ENCODE results near the gene OR8J3.
"Not testable (repeated sequence)": the region's sequence is repeated elsewhere in the genome, so short reads cannot be mapped to it uniquely, and the experiment has no call there.

Gene OR8J3, protein sequence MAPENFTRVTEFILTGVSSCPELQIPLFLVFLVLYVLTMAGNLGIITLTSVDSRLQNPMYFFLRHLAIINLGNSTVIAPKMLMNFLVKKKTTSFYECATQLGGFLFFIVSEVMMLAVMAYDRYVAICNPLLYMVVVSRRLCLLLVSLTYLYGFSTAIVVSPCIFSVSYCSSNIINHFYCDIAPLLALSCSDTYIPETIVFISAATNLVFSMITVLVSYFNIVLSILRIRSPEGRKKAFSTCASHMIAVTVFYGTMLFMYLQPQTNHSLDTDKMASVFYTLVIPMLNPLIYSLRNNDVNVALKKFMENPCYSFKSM

DNA sequence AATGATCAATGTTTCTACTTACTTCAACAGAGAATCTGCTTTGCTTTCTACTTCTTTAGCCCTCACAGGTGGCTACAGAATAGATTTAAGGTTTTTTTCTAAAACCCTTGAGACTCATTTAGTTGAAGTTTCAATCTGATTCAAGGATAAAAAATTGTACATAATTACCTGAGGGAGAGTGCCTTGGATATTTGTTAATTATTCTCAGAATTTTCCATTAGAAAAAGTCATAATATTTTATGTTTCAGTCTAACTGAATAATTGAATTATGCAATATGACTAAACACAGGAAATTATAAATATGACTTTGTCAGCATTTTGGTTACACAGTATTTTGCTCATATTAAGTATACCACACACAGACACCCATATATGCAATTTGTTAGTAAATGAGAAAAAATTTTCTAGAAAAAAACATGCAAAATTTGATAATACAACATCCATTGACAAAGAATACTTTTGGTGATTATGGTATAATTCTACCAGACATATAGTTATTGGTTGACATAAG is at the start of gene OR8J3:
TSS of gene OR8J3 (minus strand) at position 51 of the 511 bp plus-strand sequence. CDS start 2,483 bp downstream, outside the sequence.
- DNase-seq: no peak

DNA sequence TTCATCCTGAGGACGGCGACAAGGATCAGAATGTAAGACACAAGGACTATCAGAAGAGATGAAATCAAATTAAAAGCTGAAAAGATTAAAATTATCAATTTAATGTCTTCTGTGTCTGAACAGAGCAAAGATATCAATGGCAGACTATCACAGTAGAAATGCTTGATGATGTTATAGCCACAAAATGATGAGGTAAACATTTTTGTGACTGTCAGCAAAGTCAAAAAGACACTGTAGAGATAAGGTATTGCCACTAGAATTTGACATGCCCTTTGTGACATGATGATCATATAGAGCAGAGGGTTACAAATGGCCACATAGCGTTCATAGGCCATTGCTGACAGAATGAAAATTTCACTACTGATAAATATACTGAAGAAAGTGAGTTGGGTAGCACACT is 48.6 kb upstream of the OR8J3 start:
- DNase-seq: no peak

DNA sequence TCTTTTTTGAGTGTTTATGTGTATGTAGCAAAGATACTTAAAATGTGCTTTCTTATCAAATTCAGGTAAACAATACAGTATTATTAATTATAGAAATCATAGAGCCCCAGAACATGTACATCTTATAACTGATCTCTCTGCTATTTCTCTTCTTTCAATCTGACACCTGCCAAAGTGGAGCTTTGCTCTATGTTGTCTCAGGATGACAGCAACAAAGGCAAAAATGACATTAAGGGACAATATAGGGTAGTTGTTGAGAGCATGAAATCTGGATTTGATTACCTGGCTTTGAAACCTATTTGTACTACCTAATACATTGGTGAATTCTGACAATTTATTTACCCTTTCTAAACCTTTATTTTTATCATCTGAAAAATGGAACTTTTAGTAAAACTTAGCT is 43.5 kb upstream of the OR8J3 start:
- no peak for DNase-seq

DNA sequence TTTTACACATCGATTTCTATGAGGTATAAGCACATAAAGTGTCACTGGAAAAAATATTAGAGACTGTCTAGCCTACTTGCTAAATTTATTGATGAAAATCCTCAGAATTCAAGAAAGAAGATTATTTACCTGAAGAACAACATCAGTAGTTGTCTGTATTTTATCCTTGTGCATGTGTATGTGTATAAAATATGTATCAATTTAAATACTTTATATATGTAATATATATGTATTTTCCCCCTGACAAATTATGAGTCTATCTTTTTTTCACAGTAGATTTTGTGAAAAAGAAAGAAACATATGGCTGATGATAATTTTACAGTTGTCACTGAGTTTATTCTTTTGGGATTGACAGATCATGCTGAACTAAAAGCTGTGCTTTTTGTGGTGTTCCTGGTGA is 36.3 kb upstream of the OR8J3 start, which contains the start of gene OR5J2:
TSS of gene OR5J2 (plus strand) at position 301 of the 400 bp plus-strand sequence. CDS start at position 301, 0 bp downstream.
- no peak for DNase-seq

DNA sequence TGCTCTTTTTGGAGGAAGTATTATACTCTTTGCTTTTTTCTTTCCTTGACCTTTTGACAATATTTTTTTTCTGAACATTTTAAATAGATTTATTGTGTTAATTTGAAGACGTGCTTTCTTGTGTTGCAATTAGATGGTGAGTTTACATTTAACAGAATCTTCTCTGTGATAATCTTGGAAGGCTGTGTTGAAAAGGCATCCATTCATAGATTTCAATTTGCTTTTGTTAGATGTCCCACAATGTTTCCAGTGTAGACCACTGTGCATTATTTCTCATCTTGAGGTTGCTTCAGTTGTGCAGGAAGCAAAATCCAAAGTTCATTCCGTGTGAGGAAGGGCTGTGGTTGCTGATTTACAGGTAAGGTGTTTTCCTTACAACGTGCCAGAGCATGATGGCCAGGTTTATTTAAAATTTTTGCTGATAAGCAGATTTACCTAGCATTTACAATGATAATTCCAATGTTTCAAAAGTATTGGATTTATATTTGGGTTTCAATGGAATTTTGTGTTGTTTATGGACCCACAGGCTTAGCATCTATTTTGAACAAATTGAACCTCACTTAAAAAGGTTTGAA is 32.3 kb upstream of the OR8J3 start:
- no peak for DNase-seq

DNA sequence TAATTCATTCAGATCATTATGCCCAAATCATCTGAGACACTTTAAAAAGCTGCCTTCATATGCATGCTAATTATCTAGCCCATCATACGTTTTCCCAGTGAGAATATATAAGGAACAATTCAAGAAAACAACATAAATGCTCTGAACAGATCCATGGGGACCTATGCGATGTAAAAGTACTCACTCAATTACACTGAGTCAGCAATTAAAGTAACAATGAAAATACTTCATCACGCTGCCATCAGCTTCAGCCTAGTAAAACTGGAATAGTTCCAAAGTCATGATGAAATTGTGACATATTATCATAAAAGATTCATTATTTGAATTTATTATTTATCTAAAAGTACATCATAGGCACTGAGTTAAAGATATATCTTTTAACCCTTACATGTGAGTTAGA is 23.8 kb upstream of the OR8J3 start:
- no peak for DNase-seq

DNA sequence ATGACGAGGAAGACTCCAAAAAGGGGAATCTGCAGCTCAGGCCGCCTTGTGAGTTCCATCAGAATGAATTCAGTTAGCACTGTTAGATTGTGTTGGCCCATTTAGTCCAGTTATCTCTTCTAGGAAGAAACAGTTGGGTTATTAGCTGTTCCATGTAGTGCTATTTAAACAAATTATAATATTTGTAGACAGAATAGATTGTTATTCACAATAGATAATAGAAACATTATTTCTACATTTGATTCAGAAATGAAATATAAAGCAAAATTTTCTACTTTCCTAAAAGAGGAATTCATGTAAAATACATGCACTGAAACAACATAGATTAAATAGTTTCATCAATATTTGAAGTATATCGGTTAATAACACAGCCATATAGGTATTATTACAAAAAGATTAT is 20.2 kb upstream of the OR8J3 start, which contains the start of gene OR8K5:
TSS of gene OR8K5 (minus strand) at position 101 of the 400 bp plus-strand sequence. CDS start at position 101, 0 bp downstream.
- no peak for DNase-seq

DNA sequence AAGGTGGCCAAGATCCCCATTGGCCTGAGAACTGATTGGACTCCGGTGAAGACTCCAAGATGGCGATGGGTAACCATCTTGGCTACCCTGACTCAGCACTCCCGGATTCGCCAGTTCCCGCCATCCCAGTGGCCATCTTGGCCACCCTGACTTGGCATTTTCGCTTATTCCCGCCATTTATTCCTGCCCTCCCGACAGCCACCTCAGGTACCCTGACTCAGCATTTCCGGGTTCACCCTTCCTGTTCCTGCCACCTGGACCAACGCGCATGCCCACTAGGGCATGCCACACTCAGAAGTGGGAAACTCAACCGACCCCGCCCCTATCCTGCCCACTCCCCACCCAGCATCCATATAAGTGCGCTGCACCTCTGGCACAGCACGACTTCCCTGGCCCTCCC is 12.3 kb upstream of the OR8J3 start:
- DNase-seq: no peak

DNA sequence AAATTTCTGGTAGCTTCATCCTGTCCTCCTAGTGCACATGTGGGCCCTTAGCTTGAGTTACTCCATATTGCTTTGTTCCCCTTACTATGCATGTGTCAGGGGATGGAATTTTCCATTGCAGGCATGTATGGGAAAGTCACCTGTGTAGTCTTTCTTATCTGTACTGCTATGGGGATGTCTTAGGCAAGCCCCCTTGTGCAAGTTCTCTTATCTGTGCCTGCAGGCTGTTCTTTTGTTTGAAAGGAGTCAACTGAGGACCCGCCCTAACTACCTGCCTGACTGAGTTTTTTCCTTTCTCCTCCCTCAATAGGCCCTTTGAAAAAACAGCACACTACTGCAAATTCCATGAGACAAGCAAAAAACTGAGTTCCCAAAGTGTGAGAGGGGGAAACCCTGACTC is 11.4 kb upstream of the OR8J3 start:
- no peak for DNase-seq

DNA sequence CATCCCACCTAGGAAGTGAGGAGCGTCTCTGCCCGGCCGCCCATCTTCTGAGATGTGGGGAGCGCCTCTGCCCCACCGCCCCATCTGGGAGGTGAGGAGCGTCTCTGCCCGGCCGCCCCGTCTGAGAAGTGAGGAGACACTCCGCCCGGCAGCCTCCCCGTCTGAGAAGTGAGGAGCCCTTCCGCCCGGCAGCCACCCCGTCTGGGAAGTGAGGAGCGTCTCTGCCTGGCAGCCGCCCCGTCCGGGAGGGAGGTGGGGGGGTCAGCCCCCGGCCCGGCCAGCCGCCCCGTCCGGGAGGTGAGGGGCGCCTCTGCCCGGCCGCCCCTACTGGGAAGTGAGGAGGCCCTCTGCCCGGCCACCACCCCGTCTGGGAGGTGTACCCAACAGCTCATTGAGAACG is 3.7 kb upstream of the OR8J3 start:
- not testable (repeated sequence) for DNase-seq

DNA sequence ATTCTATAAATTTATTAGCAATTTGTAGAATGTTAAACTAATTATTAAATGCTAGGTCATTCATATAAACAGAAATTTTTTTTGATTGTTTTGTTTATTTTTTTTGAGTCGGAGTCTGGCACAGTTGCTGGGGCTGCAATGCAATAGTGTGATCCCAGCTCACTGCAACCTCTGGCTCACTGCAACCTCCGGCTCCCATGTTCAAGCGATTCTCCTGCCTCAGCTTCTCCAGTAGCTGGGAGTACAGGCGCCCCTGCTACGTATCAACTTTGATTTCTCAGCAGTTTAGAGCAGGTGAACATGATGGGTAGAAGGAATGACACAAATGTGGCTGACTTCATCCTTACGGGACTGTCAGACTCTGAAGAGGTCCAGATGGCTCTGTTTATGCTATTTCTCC is 17.9 kb downstream of the OR8J3 start, which contains the start of gene OR8H3:
TSS of gene OR8H3 (plus strand) at position 301 of the 400 bp plus-strand sequence. CDS start at position 301, 0 bp downstream.
- no peak for DNase-seq

DNA sequence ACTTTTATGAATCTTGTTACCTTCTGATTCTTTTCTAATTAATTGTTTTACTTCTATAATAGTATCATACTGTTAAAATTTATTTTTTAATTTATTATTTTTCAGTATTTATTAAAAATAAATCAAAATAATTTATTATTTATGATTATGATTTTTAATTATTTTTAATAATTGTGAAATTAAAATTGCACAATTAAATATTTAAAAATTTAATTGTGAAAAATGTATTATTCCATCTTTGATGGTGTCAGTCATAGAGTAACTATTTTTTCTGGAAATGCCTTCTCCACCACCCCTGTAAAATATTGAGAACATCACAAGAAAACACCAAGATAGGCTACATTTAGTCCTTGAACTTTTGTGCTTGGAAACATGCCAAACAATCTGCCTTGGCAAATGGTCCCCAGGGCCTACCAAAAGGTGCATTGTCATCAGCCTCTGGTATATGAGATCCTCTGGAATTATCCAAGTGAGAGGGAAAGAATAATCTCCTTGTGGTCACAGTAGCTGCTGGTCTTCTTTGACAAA is 36.7 kb downstream of the OR8J3 start, which contains the start of gene OR8H2:
TSS of gene OR8H2 (plus strand) at position 478 of the 528 bp plus-strand sequence. CDS start 1,356 bp downstream, outside the sequence.
- DNase-seq: no peak

DNA sequence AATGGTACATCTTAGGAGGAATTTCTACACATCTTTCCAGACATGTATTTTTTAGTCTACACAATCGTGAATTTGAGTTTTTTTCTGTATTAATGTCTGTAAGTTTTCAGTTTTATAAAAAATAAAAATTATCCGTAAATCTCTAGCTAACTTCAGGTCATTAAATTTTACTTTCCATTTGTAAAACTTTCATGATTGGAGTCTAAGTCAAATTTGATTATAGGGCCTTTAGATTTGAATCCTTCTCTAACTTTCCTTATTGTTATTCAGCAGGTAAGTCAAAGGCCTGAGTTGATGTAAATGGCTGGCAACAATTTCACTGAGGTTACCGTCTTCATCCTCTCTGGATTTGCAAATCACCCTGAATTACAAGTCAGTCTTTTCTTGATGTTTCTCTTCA is 47.0 kb downstream of the OR8J3 start, which contains the start of gene OR8I2:
TSS of gene OR8I2 (plus strand) at position 301 of the 400 bp plus-strand sequence. CDS start at position 301, 0 bp downstream.
- DNase-seq: no peak

DNA sequence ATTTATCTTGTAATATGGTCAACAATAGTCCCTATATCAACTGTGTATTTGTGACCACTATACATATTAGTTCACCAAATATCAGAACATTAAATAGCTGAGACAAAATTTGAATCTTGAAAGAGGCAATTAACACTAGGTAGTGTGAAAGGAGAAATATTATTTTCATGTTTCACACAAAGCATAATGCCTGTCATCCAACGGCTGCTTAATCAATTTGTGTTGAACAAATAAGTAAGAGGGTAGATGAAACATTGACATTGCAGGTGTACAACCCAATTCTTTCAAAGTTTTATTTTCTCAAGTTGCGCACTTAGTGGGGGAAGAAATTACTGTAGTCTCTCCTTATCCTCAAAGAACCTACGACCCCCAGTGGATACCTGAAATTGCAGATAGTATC is 50.3 kb downstream of the OR8J3 start:
- DNase-seq: no peak
